Measurements from ENCODE around the gene TMEM131.

TMEM131 gene

GRCh38 chr2:97788986-97789644 lies 206.6 kb downstream of the TMEM131 start:
- no peak overlapping the region for H3K27ac ChIP-seq (ENCODE audit: low read length)
- H3K36me3 ChIP-seq (ENCODE audit: control insufficient read depth, insufficient read depth, low read length): 0 out of 2 replicates have a peak, but pooled peaks cover 3% of the 10 kb centered on the region
- WGBS (ENCODE audit: insufficient coverage, insufficient read length): no CpG with 5 or more reads among the region's 7 CpGs
- H3K4me3 ChIP-seq (ENCODE audit: low read length): no peak overlapping the region
- H3K27me3 ChIP-seq (ENCODE audit: control insufficient read depth, insufficient read depth, low read length): no peaks in the 10 kb centered on the region
- no peaks in the 10 kb centered on the region for H3K9me3 ChIP-seq (ENCODE audit: control insufficient read depth, insufficient read depth, low read length)
- H3K4me1 ChIP-seq (ENCODE audit: control insufficient read depth, insufficient read depth, low read length): no peaks in the 10 kb centered on the region
- DNase-seq (ENCODE audit: low read depth, low spot score): no peak

DNA sequence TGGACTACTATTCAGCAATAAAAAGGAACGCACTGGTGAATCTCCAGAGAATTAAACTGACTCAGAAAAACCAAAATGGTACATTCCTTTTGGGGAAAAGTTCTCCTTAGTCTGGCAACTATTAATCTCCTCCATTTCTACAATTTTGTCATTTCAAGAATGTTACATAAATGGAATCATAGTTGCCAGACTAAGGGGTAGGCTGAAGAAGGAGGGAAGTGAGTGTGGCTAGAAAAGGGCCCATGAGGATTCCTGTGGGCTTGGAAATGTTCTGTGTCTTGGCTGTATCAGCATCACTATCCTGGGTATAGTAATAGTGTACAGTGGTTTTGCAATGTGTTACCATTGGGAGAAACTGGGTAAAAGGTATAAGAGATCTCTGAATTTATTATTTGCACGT lies 209.9 kb downstream of the TMEM131 start:
- H3K4me1 ChIP-seq (ENCODE audit: control insufficient read depth, insufficient read depth, low read length): no peaks in the 10 kb centered on the region
- no peak overlapping the region for H3K27ac ChIP-seq (ENCODE audit: low read length)
- H3K9me3 ChIP-seq (ENCODE audit: control insufficient read depth, insufficient read depth, low read length): no peaks in the 10 kb centered on the region
- H3K27me3 ChIP-seq (ENCODE audit: control insufficient read depth, insufficient read depth, low read length): no peaks in the 10 kb centered on the region
- WGBS (ENCODE audit: insufficient coverage, insufficient read length): no CpG with 5 or more reads among the region's 2 CpGs
- DNase-seq (ENCODE audit: low read depth, low spot score): no peak
- H3K4me3 ChIP-seq (ENCODE audit: low read length): no peak overlapping the region
- no peaks in the 10 kb centered on the region for H3K36me3 ChIP-seq (ENCODE audit: control insufficient read depth, insufficient read depth, low read length)

DNA sequence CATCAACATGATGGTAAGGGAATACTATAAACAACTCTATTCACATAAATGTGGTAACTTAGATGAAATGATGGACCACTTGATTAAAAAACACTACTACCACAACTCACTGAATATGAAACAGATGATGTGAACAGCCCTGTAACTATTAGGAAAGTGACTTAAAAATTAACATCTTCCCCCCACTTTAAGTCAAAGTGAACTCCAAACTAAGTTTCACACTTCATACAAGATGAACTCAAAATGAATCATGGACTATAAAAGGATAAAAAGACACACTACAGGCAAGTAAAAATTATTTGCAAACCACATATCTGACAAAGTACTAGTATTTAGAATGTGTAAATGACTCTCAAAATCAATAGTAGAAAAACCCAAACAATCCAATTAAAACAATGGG lies 210.8 kb downstream of the TMEM131 start:
- DNase-seq (ENCODE audit: low read depth, low spot score): no peak
- H3K27ac ChIP-seq (ENCODE audit: low read length): no peak overlapping the region

GRCh38 chr2:97781981-97782380 lies 213.8 kb downstream of the TMEM131 start:
- Histone ChIP-seq H3K4me3 (ENCODE audit: low read length) (no peak overlapping the region), H3K27ac (ENCODE audit: low read length) (no peak overlapping the region), H3K9me3 (ENCODE audit: control insufficient read depth, insufficient read depth, low read length) (no peaks in the 10 kb centered on the region), H3K36me3 (ENCODE audit: control insufficient read depth, insufficient read depth, low read length) (no peaks in the 10 kb centered on the region), H3K27me3 (ENCODE audit: control insufficient read depth, insufficient read depth, low read length) (no peaks in the 10 kb centered on the region), H3K4me1 (ENCODE audit: control insufficient read depth, insufficient read depth, low read length) (no peaks in the 10 kb centered on the region)
- no peak for DNase-seq (ENCODE audit: low read depth, low spot score)
- no CpG with 5 or more reads among the region's 4 CpGs for WGBS (ENCODE audit: insufficient coverage, insufficient read length)

More for the DNA sequence above, 210.8 kb downstream of the TMEM131 start:
- Histone ChIP-seq H3K27me3 (ENCODE audit: control insufficient read depth, insufficient read depth, low read length) (no peaks in the 10 kb centered on the region), H3K9me3 (ENCODE audit: control insufficient read depth, insufficient read depth, low read length) (no peaks in the 10 kb centered on the region), H3K4me1 (ENCODE audit: control insufficient read depth, insufficient read depth, low read length) (no peaks in the 10 kb centered on the region), H3K36me3 (ENCODE audit: control insufficient read depth, insufficient read depth, low read length) (no peaks in the 10 kb centered on the region), H3K4me3 (ENCODE audit: low read length) (no peak overlapping the region)

DNA sequence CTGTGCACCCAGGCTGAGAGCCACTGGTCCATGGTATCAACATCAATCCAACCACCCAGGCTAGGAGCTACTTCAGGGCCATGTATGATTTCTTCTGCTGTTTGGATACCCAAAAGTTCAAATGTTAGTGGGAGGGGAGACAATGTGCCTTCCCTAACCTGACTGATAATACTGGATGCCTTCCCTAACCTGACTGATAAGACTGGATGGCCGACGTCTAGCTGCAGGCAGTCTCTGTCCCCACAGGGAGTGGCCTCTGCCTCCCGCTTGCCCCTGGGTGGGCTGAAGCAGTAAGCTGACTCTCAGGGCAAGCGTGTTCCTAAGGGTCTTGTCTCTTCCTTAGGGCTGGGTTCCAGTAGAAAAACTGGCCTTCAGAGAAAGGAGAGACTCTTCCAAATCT lies 216.6 kb downstream of the TMEM131 start:
- no peaks in the 10 kb centered on the region for H3K27me3 ChIP-seq (ENCODE audit: control insufficient read depth, insufficient read depth, low read length)
- no CpG with 5 or more reads among the region's 4 CpGs for WGBS (ENCODE audit: insufficient coverage, insufficient read length)
- no peak for DNase-seq (ENCODE audit: low read depth, low spot score)
- no peak overlapping the region for H3K4me3 ChIP-seq (ENCODE audit: low read length)
- no peaks in the 10 kb centered on the region for H3K4me1 ChIP-seq (ENCODE audit: control insufficient read depth, insufficient read depth, low read length)
- no peaks in the 10 kb centered on the region for H3K9me3 ChIP-seq (ENCODE audit: control insufficient read depth, insufficient read depth, low read length)
- 0 out of 2 replicates have a peak, but pooled peaks cover 3% of the 10 kb centered on the region for H3K36me3 ChIP-seq (ENCODE audit: control insufficient read depth, insufficient read depth, low read length)
- H3K27ac ChIP-seq (ENCODE audit: low read length): no peak overlapping the region

DNA sequence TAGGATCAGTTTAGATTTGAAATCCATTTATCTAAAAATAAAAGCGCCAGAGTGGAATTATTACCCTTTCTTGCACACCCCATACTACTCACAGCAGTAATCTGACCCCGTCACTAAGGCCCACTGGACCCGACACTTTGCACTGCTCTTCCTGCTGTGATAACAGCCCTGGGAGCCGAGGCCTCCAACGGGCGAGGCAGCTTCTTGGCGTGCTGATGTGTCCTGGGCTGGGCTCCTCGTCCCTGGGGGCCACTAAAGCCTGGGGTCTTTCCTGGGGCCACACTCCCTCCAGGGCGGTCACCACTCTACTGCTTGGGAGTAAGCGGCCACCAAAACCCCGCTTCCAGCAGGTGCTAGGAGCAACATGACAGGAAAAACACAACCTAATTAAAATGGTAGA lies 220.7 kb downstream of the TMEM131 start:
- Histone ChIP-seq H3K4me1 (ENCODE audit: control insufficient read depth, insufficient read depth, low read length) (no peaks in the 10 kb centered on the region), H3K27ac (ENCODE audit: low read length) (no peak overlapping the region), H3K36me3 (ENCODE audit: control insufficient read depth, insufficient read depth, low read length) (0 out of 2 replicates have a peak, but pooled peaks cover 3% of the 10 kb centered on the region), H3K27me3 (ENCODE audit: control insufficient read depth, insufficient read depth, low read length) (no peaks in the 10 kb centered on the region), H3K4me3 (ENCODE audit: low read length) (no peak overlapping the region), H3K9me3 (ENCODE audit: control insufficient read depth, insufficient read depth, low read length) (no peaks in the 10 kb centered on the region)
- DNase-seq (ENCODE audit: low read depth, low spot score): no peak
- WGBS (ENCODE audit: insufficient coverage, insufficient read length): no CpG with 5 or more reads among the region's 11 CpGs

- 0 out of 2 replicates have a peak, but pooled peaks cover 3% of the 10 kb centered on the region for H3K36me3 ChIP-seq (ENCODE audit: control insufficient read depth, insufficient read depth, low read length)
- H3K27me3 ChIP-seq (ENCODE audit: control insufficient read depth, insufficient read depth, low read length): no peaks in the 10 kb centered on the region
- H3K27ac ChIP-seq (ENCODE audit: low read length): no peak overlapping the region
- H3K4me1 ChIP-seq (ENCODE audit: control insufficient read depth, insufficient read depth, low read length): no peaks in the 10 kb centered on the region
- no CpG with 5 or more reads among the region's 7 CpGs for WGBS (ENCODE audit: insufficient coverage, insufficient read length)
- DNase-seq (ENCODE audit: low read depth, low spot score): no peak
- H3K4me3 ChIP-seq (ENCODE audit: low read length): no peak overlapping the region
- H3K9me3 ChIP-seq (ENCODE audit: control insufficient read depth, insufficient read depth, low read length): no peaks in the 10 kb centered on the region
These were observed 221.3 kb downstream of the TMEM131 start for GRCh38 chr2:97774425-97774824.

DNA sequence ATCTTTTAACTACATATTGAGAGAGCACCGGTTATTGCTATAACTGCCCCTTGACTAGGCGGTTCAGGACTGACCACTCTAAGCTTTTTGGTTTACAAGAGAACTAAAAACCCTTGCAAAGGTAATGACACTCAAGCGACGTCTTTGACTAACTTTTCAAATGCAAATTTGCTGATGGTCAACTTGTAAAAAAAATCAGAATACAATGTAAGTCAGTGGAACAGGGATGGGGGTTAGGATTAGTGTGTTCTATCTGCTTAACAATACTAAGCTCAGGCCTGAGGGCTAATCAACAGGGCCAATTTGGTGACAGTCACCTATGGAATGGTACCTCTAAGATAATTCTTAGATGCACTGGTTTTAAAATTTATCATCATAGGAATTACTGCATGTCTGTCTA lies 225.3 kb downstream of the TMEM131 start:
- H3K27me3 ChIP-seq (ENCODE audit: control insufficient read depth, insufficient read depth, low read length): no peaks in the 10 kb centered on the region; the same call in 1 of the 2 replicates
- WGBS (ENCODE audit: insufficient coverage, insufficient read length): no CpG with 5 or more reads among the region's 4 CpGs
- 0 out of 2 replicates have a peak, but pooled peaks cover 3% of the 10 kb centered on the region for H3K36me3 ChIP-seq (ENCODE audit: control insufficient read depth, insufficient read depth, low read length)
- H3K27ac ChIP-seq (ENCODE audit: low read length): no peak overlapping the region
- H3K9me3 ChIP-seq (ENCODE audit: control insufficient read depth, insufficient read depth, low read length): no peaks in the 10 kb centered on the region
- no peak overlapping the region for H3K4me3 ChIP-seq (ENCODE audit: low read length)
- H3K4me1 ChIP-seq (ENCODE audit: control insufficient read depth, insufficient read depth, low read length): no peaks in the 10 kb centered on the region
- no peak for DNase-seq (ENCODE audit: low read depth, low spot score)

- DNase-seq (ENCODE audit: low read depth, low spot score): no peak
- H3K27me3 ChIP-seq (ENCODE audit: control insufficient read depth, insufficient read depth, low read length): no peaks in the 10 kb centered on the region; the same call in 1 of the 2 replicates
- H3K27ac ChIP-seq (ENCODE audit: low read length): no peak overlapping the region
- 0 out of 2 replicates have a peak, but pooled peaks cover 1% of the 10 kb centered on the region for H3K36me3 ChIP-seq (ENCODE audit: control insufficient read depth, insufficient read depth, low read length)
- H3K4me3 ChIP-seq (ENCODE audit: low read length): no peak overlapping the region
- H3K4me1 ChIP-seq (ENCODE audit: control insufficient read depth, insufficient read depth, low read length): no peaks in the 10 kb centered on the region
- no peaks in the 10 kb centered on the region for H3K9me3 ChIP-seq (ENCODE audit: control insufficient read depth, insufficient read depth, low read length)
- WGBS (ENCODE audit: insufficient coverage, insufficient read length): no CpG with 5 or more reads among the region's 3 CpGs
These were observed 226.0 kb downstream of the TMEM131 start for GRCh38 chr2:97769711-97770110.

GRCh38 chr2:97769308-97769707 lies 226.4 kb downstream of the TMEM131 start:
- Histone ChIP-seq H3K4me3 (ENCODE audit: low read length) (no peak overlapping the region), H3K27ac (ENCODE audit: low read length) (no peak overlapping the region), H3K4me1 (ENCODE audit: control insufficient read depth, insufficient read depth, low read length) (no peaks in the 10 kb centered on the region), H3K9me3 (ENCODE audit: control insufficient read depth, insufficient read depth, low read length) (no peaks in the 10 kb centered on the region), H3K27me3 (ENCODE audit: control insufficient read depth, insufficient read depth, low read length) (no peaks in the 10 kb centered on the region; the same call in 1 of the 2 replicates), H3K36me3 (ENCODE audit: control insufficient read depth, insufficient read depth, low read length) (0 out of 2 replicates have a peak, but pooled peaks cover 3% of the 10 kb centered on the region)
- no CpG with 5 or more reads among the region's 3 CpGs for WGBS (ENCODE audit: insufficient coverage, insufficient read length)
- DNase-seq (ENCODE audit: low read depth, low spot score): no peak

DNA sequence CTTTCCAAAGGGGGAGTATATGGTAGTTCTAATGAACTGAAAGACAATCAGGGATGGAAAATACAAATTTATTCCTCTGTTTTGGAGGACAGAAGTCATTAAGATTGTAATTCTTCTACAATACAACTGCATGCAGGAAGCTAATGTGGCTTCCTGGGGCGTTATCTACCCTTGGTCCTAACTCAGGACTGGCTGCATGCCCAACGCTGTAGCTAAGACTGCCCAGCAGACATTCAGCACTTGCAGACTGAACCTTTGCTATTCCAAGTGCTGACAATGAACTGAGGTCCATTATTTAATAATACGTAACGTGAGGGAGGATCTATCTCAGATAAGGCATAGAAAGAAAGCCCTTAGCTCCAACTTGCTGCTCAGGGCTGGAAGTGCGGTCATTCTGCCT lies 229.2 kb downstream of the TMEM131 start:
- Histone ChIP-seq H3K4me3 (ENCODE audit: low read length) (no peak overlapping the region), H3K36me3 (ENCODE audit: control insufficient read depth, insufficient read depth, low read length) (0 out of 2 replicates have a peak, but pooled peaks cover 3% of the 10 kb centered on the region), H3K27ac (ENCODE audit: low read length) (no peak overlapping the region), H3K27me3 (ENCODE audit: control insufficient read depth, insufficient read depth, low read length) (no peaks in the 10 kb centered on the region; the same call in 1 of the 2 replicates), H3K4me1 (ENCODE audit: control insufficient read depth, insufficient read depth, low read length) (no peaks in the 10 kb centered on the region), H3K9me3 (ENCODE audit: control insufficient read depth, insufficient read depth, low read length) (no peaks in the 10 kb centered on the region)
- DNase-seq (ENCODE audit: low read depth, low spot score): no peak
- no CpG with 5 or more reads among the region's 5 CpGs for WGBS (ENCODE audit: insufficient coverage, insufficient read length)

Measured in iPS DF 6.9 (cell line).